GM21515 (cell line): Measurements from ENCODE around the gene NACA2.
"Not testable (repeated sequence)": the region's sequence is repeated elsewhere in the genome, so short reads cannot be mapped to it uniquely, and the experiment has no call there.

Experiments
- ATAC-seq: cut with Tn5 transposase; IDR thresholded peaks from one replicate; pipeline ENCODE4 v1.9.1; 2021; ENCODE audit not compliant: unreplicated experiment

NACA2 gene

GRCh38 chr17:61591018-61591417 lies at the start of gene NACA2:
Gene NACA2 (minus strand): TSS chr17:61591219. CDS start chr17:61591180, 39 bp downstream.
- ATAC-seq = no peak

GRCh38 chr17:61639818-61640217 lies 48.8 kb upstream of the NACA2 start:
- ATAC-seq = no peak

GRCh38 chr17:61638087-61638486 lies 47.1 kb upstream of the NACA2 start:
- no peak for ATAC-seq

- ATAC-seq = no peak
These were observed 45.0 kb upstream of the NACA2 start for GRCh38 chr17:61635913-61636432.

GRCh38 chr17:61634942-61635538 lies 44.0 kb upstream of the NACA2 start:
- no peak for ATAC-seq

- ATAC-seq = no peak
These were observed 43.1 kb upstream of the NACA2 start for GRCh38 chr17:61634011-61634539.

- ATAC-seq = no peak
These were observed 41.8 kb upstream of the NACA2 start for GRCh38 chr17:61632826-61633225.

GRCh38 chr17:61631800-61632199 lies 40.8 kb upstream of the NACA2 start:
- ATAC-seq = no peak

GRCh38 chr17:61628158-61628557 lies 37.1 kb upstream of the NACA2 start:
- ATAC-seq = not testable (repeated sequence)

- ATAC-seq = no peak
These were observed 36.6 kb upstream of the NACA2 start for GRCh38 chr17:61627658-61628057.

- no peak for ATAC-seq
These were observed 36.1 kb upstream of the NACA2 start for GRCh38 chr17:61627125-61627524.

GRCh38 chr17:61625564-61625963 lies 34.5 kb upstream of the NACA2 start:
- no peak for ATAC-seq

GRCh38 chr17:61624951-61625350 lies 33.9 kb upstream of the NACA2 start:
- no peak for ATAC-seq

- no peak for ATAC-seq
These were observed 30.3 kb upstream of the NACA2 start for GRCh38 chr17:61621317-61621716.

GRCh38 chr17:61619953-61620352 lies 28.9 kb upstream of the NACA2 start:
- ATAC-seq = no peak

- no peak for ATAC-seq
These were observed 28.5 kb upstream of the NACA2 start for GRCh38 chr17:61619493-61619892.

GRCh38 chr17:61618950-61619349 lies 27.9 kb upstream of the NACA2 start:
- no peak for ATAC-seq

- ATAC-seq = no peak
These were observed 26.3 kb upstream of the NACA2 start for GRCh38 chr17:61617330-61617729.

GRCh38 chr17:61616783-61617182 lies 25.8 kb upstream of the NACA2 start:
- no peak for ATAC-seq

GRCh38 chr17:61614219-61614618 lies 23.2 kb upstream of the NACA2 start:
- ATAC-seq = no peak

GRCh38 chr17:61611323-61611722 lies 20.3 kb upstream of the NACA2 start:
- no peak for ATAC-seq

- ATAC-seq = no peak
These were observed 14.7 kb upstream of the NACA2 start for GRCh38 chr17:61605692-61606091.

GRCh38 chr17:61601297-61601696 lies 10.3 kb upstream of the NACA2 start:
- no peak for ATAC-seq
